ENCODE results near the gene CDC42EP4. TPM values are rescaled to one million over a fixed set of nuclear protein-coding genes. Genes with fewer than 3 reads are reported as not detected.

Gene CDC42EP4
- total and polyA plus RNA-seq, 2 experiments from 2014 or later, result 4.4 to 19.9 TPM

- TF ChIP-seq REST (IDR thresholded peaks at IDR 0.05; ENCODE audit: unreplicated experiment) (no peak), CTCF (conservative IDR thresholded peaks at IDR 0.05; ENCODE audit: low read depth in 2 of 2) (no peak), ZNF114 (CRISPR knock-in tag; IDR thresholded peaks at IDR 0.05) (no peak)
Measured at GRCh38 chr17:73323409-73324159, 11.8 kb upstream of the CDC42EP4 start (continued).

GRCh38 chr17:73320601-73321264 is 8.9 kb upstream of the CDC42EP4 start:
- H3K27me3 Mint-ChIP-seq (ENCODE audit: insufficient read depth, low read depth, poor library complexity), result peaks cover 16% of the 10 kb centered on the region
- H3K4me3 Mint-ChIP-seq, result no peak overlapping the region
- Histone ChIP-seq H3K4me1 (ENCODE audit: insufficient read depth) (peaks cover 24% of the 10 kb centered on the region), H3K27ac (ENCODE audit: low read depth) (no peak overlapping the region), H2AFZ (no peak overlapping the region), H3K4me2 (no peak overlapping the region), H3K36me3 (ENCODE audit: insufficient read depth) (no peaks in the 10 kb centered on the region), H3K27me3 (ENCODE audit: insufficient read depth) (no peaks in the 10 kb centered on the region), H4K20me1 (replicated peaks; ENCODE audit: insufficient read depth) (no peaks in the 10 kb centered on the region), H3K4me3 (no peak overlapping the region), H3F3A (replicated peaks; ENCODE audit: low read depth) (no peaks in the 10 kb centered on the region; the same call in 1 of the 2 replicates), H3K9me2 (ENCODE audit: insufficient read depth) (no peaks in the 10 kb centered on the region), H3K79me2 (replicated peaks; ENCODE audit: insufficient read depth) (no peaks in the 10 kb centered on the region)
- no peak for ATAC-seq
- peaks cover 25% of the 10 kb centered on the region for H3K4me1 Mint-ChIP-seq
- H3K9me3 Mint-ChIP-seq, result no peaks in the 10 kb centered on the region; the same call in 2 of the 3 replicates
- DNase-seq (ENCODE audit: low spot score), result no peak
- no peak overlapping the region for H3K27ac Mint-ChIP-seq
- no peaks in the 10 kb centered on the region for H3K36me3 Mint-ChIP-seq (ENCODE audit: low read depth)
- no peak for TF ChIP-seq STAT1 (IDR thresholded peaks at IDR 0.05; ENCODE audit: unreplicated experiment)
- TF ChIP-seq POLR2AphosphoS5 (IDR thresholded peaks at IDR 0.05; ENCODE audit: low read depth), result no peak
- no peak for TF ChIP-seq REST (IDR thresholded peaks at IDR 0.05; ENCODE audit: unreplicated experiment)
- TF ChIP-seq NANOG (IDR thresholded peaks at IDR 0.05; ENCODE audit: borderline replicate concordance), result no peak
- no peak for TF ChIP-seq ZNF331 (CRISPR knock-in tag; IDR thresholded peaks at IDR 0.05; ENCODE audit: low read depth)
- no peak for TF ChIP-seq EZH2 (IDR thresholded peaks at IDR 0.05; ENCODE audit: low read depth, unreplicated experiment)
- no peak for TF ChIP-seq CTCF (conservative IDR thresholded peaks at IDR 0.05; ENCODE audit: low read depth in 2 of 2)
